RWPE2 (cell line): ENCODE data around the gene LPO.

Source experiments
- ATAC-seq: fragments of 200-7000 bp; cut with Tn5 transposase; 3 replicates; pipeline ENCODE4 v1.9.1; 2021; ENCODE audit warnings: low read depth
- DNase-seq: peaks from one replicate; pipeline ENCODE4 v3.0.0-alpha.2; 2020; ENCODE audit warnings: low spot score
- H3K27ac ChIP-seq: fragments of 450-650 bp; 2 replicates; pipeline ENCODE4 v1.5.1; 2017; ENCODE audit warnings: mild to moderate bottlenecking; ENCODE audit not compliant: poor library complexity, severe bottlenecking
- H3K27me3 ChIP-seq: fragments of 250-450 bp; sonication (Bioruptor Pico); 2 replicates; pipeline ENCODE4 v1.5.1; 2021; ENCODE audit warnings: mild to moderate bottlenecking, moderate library complexity; ENCODE audit not compliant: insufficient read depth, poor library complexity, severe bottlenecking
- H3K36me3 ChIP-seq: fragments of 250-450 bp; sonication (Bioruptor Pico); 2 replicates; pipeline ENCODE4 v1.5.1; 2020; ENCODE audit warnings: low read depth, mild to moderate bottlenecking, moderate library complexity
- H3K4me1 ChIP-seq: fragments of 250-450 bp; sonication (Bioruptor Pico); 2 replicates; pipeline ENCODE4 v1.5.1; 2021; ENCODE audit warnings: mild to moderate bottlenecking, moderate library complexity; ENCODE audit not compliant: insufficient read depth, poor library complexity, severe bottlenecking
- H3K4me3 ChIP-seq: fragments of 250-450 bp; sonication (Bioruptor Pico); 2 replicates; pipeline ENCODE4 v1.5.1; 2021; ENCODE audit warnings: mild to moderate bottlenecking, moderate library complexity; ENCODE audit not compliant: severe bottlenecking
- H3K9me3 ChIP-seq: fragments of 250-450 bp; sonication (Bioruptor Pico); 2 replicates; pipeline ENCODE4 v1.5.1; 2021; ENCODE audit warnings: mild to moderate bottlenecking, moderate library complexity; ENCODE audit not compliant: severe bottlenecking
- TF ChIP-seq, protein P1 (sequence below): fragments of 450-650 bp; IDR thresholded peaks from one replicate; pipeline ENCODE4 v1.5.1; 2017; ENCODE audit warnings: mild to moderate bottlenecking, moderate library complexity; ENCODE audit not compliant: poor library complexity, severe bottlenecking

LPO gene

GRCh38 chr17:58267347-58268324, 29.3 kb downstream of the LPO start:
- no peaks in the 10 kb centered on the region for H3K4me1 ChIP-seq
- no peak overlapping the region for H3K4me3 ChIP-seq
- H3K27me3 ChIP-seq: peaks cover 30% of the 10 kb centered on the region
- H3K27ac ChIP-seq: no peak overlapping the region
- H3K36me3 ChIP-seq: no peaks in the 10 kb centered on the region
- DNase-seq (no peak), ATAC-seq (no peak)
- H3K9me3 ChIP-seq: no peaks in the 10 kb centered on the region
- TF ChIP-seq, protein P1, sequence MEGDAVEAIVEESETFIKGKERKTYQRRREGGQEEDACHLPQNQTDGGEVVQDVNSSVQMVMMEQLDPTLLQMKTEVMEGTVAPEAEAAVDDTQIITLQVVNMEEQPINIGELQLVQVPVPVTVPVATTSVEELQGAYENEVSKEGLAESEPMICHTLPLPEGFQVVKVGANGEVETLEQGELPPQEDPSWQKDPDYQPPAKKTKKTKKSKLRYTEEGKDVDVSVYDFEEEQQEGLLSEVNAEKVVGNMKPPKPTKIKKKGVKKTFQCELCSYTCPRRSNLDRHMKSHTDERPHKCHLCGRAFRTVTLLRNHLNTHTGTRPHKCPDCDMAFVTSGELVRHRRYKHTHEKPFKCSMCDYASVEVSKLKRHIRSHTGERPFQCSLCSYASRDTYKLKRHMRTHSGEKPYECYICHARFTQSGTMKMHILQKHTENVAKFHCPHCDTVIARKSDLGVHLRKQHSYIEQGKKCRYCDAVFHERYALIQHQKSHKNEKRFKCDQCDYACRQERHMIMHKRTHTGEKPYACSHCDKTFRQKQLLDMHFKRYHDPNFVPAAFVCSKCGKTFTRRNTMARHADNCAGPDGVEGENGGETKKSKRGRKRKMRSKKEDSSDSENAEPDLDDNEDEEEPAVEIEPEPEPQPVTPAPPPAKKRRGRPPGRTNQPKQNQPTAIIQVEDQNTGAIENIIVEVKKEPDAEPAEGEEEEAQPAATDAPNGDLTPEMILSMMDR: no peak

DNA sequence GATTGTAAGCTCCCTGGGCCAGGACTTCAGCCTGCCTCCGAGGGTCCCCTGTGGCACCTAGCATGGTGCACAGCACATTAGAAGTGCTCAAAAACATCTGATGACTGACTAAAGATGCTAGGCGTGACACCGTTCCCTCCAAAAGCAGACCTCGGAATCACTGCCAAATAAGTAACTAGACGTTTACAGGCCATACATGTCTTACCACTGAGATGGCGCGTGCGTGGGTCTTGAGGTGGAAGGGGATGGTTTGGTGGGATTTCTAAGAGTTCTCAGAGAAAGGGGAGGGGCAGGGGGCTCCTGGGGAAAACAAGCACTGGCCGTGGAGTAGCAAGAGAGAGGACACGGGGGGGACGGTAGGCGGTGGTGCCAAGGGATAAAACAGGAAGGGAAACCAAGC, 29.9 kb downstream of the LPO start:
- Histone ChIP-seq H3K4me3 (no peak overlapping the region), H3K27me3 (peaks cover 23% of the 10 kb centered on the region), H3K9me3 (no peaks in the 10 kb centered on the region), H3K36me3 (no peaks in the 10 kb centered on the region), H3K4me1 (no peaks in the 10 kb centered on the region), H3K27ac (no peak overlapping the region)
- TF ChIP-seq, protein P1: no peak
- DNase-seq (no peak), ATAC-seq (no peak)

DNA sequence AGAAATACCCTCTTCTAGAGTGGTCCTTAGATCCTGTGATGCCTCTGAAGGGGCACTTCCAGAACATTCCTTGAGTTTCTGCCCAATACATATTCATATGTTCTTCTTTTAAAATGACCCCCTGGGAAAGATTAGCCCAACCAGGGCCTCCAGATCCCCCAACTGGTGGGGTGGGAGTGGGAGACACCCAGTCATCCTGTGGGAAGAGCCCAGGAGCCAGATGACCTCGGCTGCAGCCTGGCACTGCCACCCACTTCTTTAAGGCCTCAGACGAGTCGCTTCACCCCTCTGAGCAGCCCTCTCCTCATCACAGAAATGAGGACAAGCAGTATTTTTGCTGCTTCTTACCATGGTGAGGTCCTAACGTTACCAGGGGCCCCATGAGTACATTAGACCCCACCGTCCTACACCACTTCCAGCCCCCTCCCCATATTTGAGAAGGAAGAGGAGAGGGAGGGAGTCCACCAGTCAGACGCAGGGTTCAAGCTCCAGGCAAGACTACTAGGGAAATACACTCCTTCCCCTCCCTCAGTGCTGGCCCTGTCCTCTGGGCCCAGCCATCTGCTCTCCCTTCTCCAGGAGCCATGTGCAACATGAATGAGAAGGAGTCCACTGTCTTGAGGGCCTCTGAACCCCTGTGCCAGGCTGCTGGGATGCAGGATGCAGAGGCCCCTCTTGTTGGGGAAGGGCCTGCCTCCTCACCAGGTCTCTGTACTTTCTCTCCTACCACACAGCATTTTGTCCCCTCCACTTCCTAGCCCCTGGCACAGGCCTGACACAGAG, 30.6 kb downstream of the LPO start:
- H3K4me1 ChIP-seq: no peaks in the 10 kb centered on the region
- TF ChIP-seq, protein P1: no peak
- DNase-seq: no peak
- no peak for ATAC-seq
- H3K9me3 ChIP-seq: no peaks in the 10 kb centered on the region
- no peak overlapping the region for H3K27ac ChIP-seq
- H3K4me3 ChIP-seq: no peak overlapping the region
- peaks cover 17% of the 10 kb centered on the region for H3K27me3 ChIP-seq
- H3K36me3 ChIP-seq: no peaks in the 10 kb centered on the region

GRCh38 chr17:58269557-58270291, 31.3 kb downstream of the LPO start:
- ATAC-seq (no peak), DNase-seq (no peak)
- Histone ChIP-seq H3K4me3 (no peak overlapping the region), H3K9me3 (no peaks in the 10 kb centered on the region), H3K27me3 (peaks cover 9% of the 10 kb centered on the region), H3K36me3 (no peaks in the 10 kb centered on the region), H3K27ac (no peak overlapping the region), H3K4me1 (no peaks in the 10 kb centered on the region)
- TF ChIP-seq, protein P1: no peak
